K562 (cell line): ENCODE measurements around the gene UBXN1. TPM values are rescaled to one million over a fixed set of nuclear protein-coding genes. Genes with fewer than 3 reads are reported as not detected.

Source experiments
- FOXP1 ChIP-seq: sonication (generic); formaldehyde crosslinking; IDR thresholded peaks from 2 replicates; pipeline ENCODE4 v1.8.0; 2022; ENCODE audit warnings: mild to moderate bottlenecking, missing genetic modification reagents
- JUND ChIP-seq, 2 experiments: IDR thresholded peaks; 2 replicates in 1 of 2; 3 replicates in 1 of 2; pipeline ENCODE4 v1.6.1; 2011; ENCODE audit warnings: borderline replicate concordance in 2 of 2, low read depth in 2 of 2, low read length in 2 of 2, improper control_type of control experiment in 1 of 2, missing biosample characterization in 1 of 2, missing genetic modification characterization in 1 of 2, missing genetic modification reagents in 1 of 2
- KLF1 ChIP-seq: fragments of 450-650 bp; IDR thresholded peaks from 2 replicates; pipeline ENCODE4 v1.6.1; 2016; ENCODE audit warnings: missing genetic modification characterization, missing compliant biosample characterization
- MAZ ChIP-seq, 2 experiments: fragments of 450-650 bp in 1 of 2; sonication (generic) in 1 of 2; formaldehyde crosslinking; IDR thresholded peaks in 1 of 2; conservative IDR thresholded peaks in 1 of 2; 2 replicates each; pipeline versions ENCODE4 v1.4.0 to v1.5.0; 2020; ENCODE audit warnings: mild to moderate bottlenecking in 1 of 2, missing genetic modification reagents in 1 of 2
- STAT6 ChIP-seq: sonication (generic); formaldehyde crosslinking; IDR thresholded peaks from 2 replicates; pipeline ENCODE4 v1.8.1; 2023; ENCODE audit warnings: mild to moderate bottlenecking, missing genetic modification reagents
- TCF3 ChIP-seq: sonication (generic); formaldehyde crosslinking; IDR thresholded peaks from 2 replicates; pipeline ENCODE4 v1.4.0; 2020; ENCODE audit warnings: mild to moderate bottlenecking, missing genetic modification reagents
- ZNF41 ChIP-seq: fragments of 250-450 bp; sonication (Bioruptor Pico); conservative IDR thresholded peaks from 2 replicates; pipeline ENCODE4 v1.4.0; 2020; ENCODE audit warnings: mild to moderate bottlenecking
- polyA plus RNA-seq, 8 experiments: library from polyadenylated mRNA; depleted of rRNA in 4 of 8; stranded (reverse) in 5 of 8; unstranded in 3 of 8; fragments of >200 nt; fragmentation: Nextera tagmentation in 2 of 8; fragmentation: Illumina TruSeq in 1 of 8; extraction: Ambion mirVana in 2 of 8; extraction: Trizol in 1 of 8; gene quantifications; 2 replicates each; pipeline versions ENCODE4 v1.2.1 to v1.2.3, GENCODE V29; 2011 to 2014; ENCODE audit warnings: inconsistent platforms in 1 of 8, missing spikeins in 1 of 8
- total RNA-seq, 7 experiments: library from RNA; depleted of rRNA in 6 of 7; stranded (reverse); fragments of >200 nt in 6 of 7; fragmentation: Illumina TruSeq in 2 of 7; extraction: Trizol in 2 of 7; gene quantifications; 2 replicates each; pipeline versions ENCODE4 v1.2.1 to v1.2.3, GENCODE V29; 2011 to 2021; ENCODE audit warnings: low replicate concordance in 1 of 7

The UBXN1 gene
- total and polyA plus RNA-seq, 9 of the 15 experiments (the other 6 are each of a cell fraction or from before 2014, with no cell fraction given) = 4.8 to 263 (median 99.7) TPM

GRCh38 chr11:62727165-62727871 is 48.4 kb upstream of the UBXN1 start, which contains the start of gene HNRNPUL2 (continued):
- TF ChIP-seq KLF1 = peak; percentile 30; the same call in 1 of the 2 replicates
- peak; percentile 85 to 92 for TF ChIP-seq MAZ (CRISPR knock-in tag; conservative IDR thresholded peaks at IDR 0.05 in 1 of 2, IDR thresholded peaks at IDR 0.05 in 1 of 2)
- 0 out of 2 replicates have a peak, but pooled peaks have one; percentile 53 for TF ChIP-seq ZNF41 (CRISPR knock-in tag)
- TF ChIP-seq STAT6 (CRISPR knock-in tag) = peak; percentile 82; the same call in 1 of the 2 replicates
- peak; percentile 39; the same call in 1 of the 2 replicates for TF ChIP-seq TCF3 (CRISPR knock-in tag)
- TF ChIP-seq FOXP1 (CRISPR knock-in tag) = peak; percentile 91; the same call in 1 of the 2 replicates
- TF ChIP-seq JUND (IDR thresholded peaks at IDR 0.05; ENCODE audit: borderline replicate concordance, low read depth, low read length) = peak; percentile 28
- no peak for TF ChIP-seq JUND (tag; IDR thresholded peaks at IDR 0.05; ENCODE audit: borderline replicate concordance, low read depth, low read length)
